Skin of body (tissue), 2 donors: ENCODE data around the gene ARHGAP5. TPM values are rescaled to one million over a fixed set of nuclear protein-coding genes. Genes with fewer than 3 reads are reported as not detected.

Experiments
- DNase-seq: peaks from one replicate; lab custom pipeline; 2025; lab: John Stamatoyannopoulos, UW
- total RNA-seq: library from RNA; depleted of rRNA; stranded (reverse); fragments of >200 nt; gene quantifications from one replicate; pipeline ENCODE4 v1.2.3, GENCODE V29; 2014

The ARHGAP5 gene, protein sequence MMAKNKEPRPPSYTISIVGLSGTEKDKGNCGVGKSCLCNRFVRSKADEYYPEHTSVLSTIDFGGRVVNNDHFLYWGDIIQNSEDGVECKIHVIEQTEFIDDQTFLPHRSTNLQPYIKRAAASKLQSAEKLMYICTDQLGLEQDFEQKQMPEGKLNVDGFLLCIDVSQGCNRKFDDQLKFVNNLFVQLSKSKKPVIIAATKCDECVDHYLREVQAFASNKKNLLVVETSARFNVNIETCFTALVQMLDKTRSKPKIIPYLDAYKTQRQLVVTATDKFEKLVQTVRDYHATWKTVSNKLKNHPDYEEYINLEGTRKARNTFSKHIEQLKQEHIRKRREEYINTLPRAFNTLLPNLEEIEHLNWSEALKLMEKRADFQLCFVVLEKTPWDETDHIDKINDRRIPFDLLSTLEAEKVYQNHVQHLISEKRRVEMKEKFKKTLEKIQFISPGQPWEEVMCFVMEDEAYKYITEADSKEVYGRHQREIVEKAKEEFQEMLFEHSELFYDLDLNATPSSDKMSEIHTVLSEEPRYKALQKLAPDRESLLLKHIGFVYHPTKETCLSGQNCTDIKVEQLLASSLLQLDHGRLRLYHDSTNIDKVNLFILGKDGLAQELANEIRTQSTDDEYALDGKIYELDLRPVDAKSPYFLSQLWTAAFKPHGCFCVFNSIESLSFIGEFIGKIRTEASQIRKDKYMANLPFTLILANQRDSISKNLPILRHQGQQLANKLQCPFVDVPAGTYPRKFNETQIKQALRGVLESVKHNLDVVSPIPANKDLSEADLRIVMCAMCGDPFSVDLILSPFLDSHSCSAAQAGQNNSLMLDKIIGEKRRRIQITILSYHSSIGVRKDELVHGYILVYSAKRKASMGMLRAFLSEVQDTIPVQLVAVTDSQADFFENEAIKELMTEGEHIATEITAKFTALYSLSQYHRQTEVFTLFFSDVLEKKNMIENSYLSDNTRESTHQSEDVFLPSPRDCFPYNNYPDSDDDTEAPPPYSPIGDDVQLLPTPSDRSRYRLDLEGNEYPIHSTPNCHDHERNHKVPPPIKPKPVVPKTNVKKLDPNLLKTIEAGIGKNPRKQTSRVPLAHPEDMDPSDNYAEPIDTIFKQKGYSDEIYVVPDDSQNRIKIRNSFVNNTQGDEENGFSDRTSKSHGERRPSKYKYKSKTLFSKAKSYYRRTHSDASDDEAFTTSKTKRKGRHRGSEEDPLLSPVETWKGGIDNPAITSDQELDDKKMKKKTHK (N-terminal part only)
- total RNA-seq: 133 TPM

- peak; percentile 53 for DNase-seq
Measured at GRCh38 chr14:32077081-32078022, at the start of gene ARHGAP5. TSS of gene ARHGAP5 (plus strand) at chr14:32077304. CDS start at chr14:32090670, 13,366 bp downstream.

DNA sequence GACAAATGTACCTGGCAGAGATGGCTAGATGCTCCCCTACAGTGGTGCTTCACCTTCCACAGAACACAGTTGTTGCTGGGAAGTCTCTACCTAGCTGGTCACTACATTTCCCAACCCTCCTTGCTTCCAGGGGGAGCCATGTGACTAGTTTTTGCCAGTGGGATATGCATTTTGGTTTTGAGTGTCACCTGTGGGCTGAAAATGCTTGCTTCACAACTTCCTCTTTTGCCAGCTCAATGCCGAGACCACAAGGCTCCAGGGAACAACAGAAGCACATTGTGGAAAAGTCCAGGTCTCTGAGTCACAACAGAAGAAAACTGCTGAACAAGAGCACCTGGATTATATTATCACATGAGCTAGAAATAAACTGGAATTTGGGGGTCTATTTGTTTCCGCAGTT lies 48.5 kb upstream of the ARHGAP5 start:
- DNase-seq: no peak

DNA sequence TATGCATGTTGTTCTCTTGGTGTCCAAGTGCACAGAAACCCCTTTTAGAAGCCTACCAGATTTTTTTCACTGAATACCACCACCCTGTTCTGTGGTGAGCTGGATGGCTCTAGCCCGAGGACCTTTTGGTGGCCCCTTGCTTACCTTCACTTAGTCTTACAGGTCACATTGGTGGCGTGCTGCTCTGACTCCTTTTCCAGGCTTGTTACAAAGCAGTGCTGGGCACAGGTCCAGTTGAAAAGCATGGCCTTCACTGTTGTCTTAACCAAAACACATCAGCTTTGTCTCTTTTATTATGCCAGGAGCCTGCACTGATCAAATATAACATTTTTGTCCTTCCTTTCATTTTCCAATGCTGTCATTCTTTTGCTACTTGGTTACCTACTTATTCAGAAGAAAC lies 43.6 kb upstream of the ARHGAP5 start:
- no peak for DNase-seq

DNA sequence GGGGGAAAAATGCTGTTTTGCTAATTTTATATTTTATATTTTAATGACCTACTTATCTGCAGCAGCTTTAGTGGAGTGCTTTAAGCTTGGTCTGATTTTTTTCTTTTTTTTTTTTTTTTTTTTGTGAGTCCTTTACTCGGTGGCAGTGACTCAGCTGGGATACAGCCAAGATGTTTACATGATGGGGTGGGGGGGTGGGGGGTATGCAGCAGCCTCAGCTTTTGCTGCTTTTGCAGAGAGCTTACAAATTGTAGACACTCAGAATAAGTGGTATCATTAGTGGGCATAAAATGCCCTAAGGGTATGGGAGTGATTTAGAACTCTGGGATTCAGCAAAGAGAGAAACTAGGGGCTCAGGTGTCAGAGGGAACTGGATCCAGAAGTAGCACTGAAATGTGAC lies 38.2 kb upstream of the ARHGAP5 start:
- no peak for DNase-seq

DNA sequence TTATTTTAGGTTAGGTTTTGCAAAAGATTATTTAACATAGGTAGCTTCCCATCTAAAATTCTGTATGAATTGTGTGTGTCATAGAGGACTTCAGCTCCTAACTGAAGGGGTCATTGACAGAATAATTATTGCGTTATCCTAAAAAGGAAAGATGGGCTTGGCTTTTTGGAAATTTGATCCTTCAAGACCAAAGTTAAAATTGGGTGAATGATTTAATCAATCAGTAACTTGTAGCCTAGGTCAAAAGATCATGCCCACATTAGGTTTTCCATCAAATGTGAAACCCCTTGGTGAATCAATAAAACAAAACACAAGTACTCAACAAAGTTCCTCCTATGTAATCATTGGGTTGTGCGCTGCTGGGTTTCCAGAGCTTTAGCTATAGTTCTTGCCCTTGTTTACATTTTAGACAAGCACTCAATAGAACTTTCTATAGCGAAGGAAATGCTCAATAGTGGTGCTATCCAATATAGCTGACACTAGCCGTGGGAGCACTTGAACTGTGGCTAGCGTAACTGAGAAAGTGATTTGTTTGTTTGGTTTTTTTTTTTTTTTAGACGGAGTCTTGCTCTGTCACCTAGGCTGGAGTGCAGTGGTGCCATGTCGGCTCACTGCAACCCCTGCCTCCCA lies 37.6 kb upstream of the ARHGAP5 start:
- DNase-seq: no peak

- DNase-seq: no peak
Measured at GRCh38 chr14:32043624-32044023, 33.5 kb upstream of the ARHGAP5 start.

DNA sequence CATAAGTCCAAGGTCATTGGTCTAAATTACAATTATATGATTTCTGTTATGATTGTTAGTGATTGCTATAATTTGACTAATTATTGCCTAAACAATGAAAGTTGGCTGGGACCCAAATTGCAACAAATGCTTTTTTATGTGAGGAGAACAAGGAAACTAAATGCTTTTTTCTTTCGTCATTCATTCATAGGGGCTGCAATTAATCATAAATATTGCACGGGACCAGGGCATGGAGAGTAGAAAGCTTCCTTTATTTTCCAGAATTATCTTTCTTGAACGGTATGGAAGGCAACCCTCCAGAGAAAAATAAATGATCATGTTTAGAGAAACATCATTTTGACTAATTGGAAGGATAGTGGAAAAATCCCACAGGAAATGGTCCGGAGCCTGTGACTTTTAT lies 32.6 kb upstream of the ARHGAP5 start:
- no peak for DNase-seq

- no peak for DNase-seq
Measured at GRCh38 chr14:32047791-32048190, 29.3 kb upstream of the ARHGAP5 start.

DNA sequence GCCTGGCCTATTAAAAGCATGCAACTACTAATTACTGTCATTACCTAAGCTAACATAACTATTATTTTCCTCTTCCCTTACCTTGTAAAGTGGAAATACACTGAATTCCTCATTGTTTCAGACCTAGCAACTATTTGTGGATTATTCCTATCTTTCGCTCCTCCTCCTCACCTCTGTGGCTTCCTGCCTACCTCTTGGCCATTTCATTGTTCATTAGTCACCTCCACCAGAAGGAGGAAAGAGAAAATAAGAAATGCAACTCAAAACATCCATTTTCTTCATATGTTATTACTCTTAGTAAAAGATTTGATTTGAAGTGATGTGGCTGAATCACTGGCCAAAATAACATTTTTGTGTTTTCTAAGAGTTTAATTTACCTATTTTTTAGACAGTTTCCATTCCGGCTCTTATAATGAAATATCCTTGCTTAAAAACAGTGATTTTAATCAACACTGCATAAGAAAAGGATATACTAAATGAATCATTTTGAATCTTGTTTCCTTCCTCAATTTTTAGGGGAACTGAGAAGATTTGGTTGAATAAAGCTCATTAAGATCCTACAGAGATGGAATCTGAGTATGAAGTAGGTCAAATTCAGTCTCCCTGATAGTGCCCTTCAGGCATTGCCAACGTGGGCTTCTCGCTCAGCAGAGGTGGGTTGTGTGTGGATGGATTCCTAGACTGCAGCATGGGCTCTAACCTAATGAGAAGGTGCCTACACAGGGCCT lies 27.6 kb upstream of the ARHGAP5 start:
- DNase-seq: no peak

DNA sequence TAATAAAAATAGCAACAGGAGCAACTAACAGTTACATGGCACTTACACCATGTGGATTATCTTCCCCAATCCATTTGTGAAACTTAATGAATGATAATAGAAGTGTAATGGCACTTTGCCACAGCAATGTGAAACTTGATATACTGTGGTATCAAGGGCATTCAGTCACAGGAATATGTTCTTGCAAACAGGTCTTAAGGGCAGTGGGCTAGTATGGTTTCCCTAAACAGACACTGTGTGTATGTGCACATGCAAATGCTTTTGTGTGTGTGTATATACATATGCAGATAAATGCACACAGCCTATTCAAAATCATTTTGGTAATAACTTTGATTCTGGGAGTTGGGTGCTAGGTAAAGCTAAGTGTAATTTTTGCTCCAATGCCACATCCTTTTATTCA lies 26.2 kb upstream of the ARHGAP5 start:
- no peak for DNase-seq

- no peak for DNase-seq
Measured at GRCh38 chr14:32054536-32054935, 22.6 kb upstream of the ARHGAP5 start.

- DNase-seq: no peak
Measured at GRCh38 chr14:32055175-32055574, 21.9 kb upstream of the ARHGAP5 start.

- DNase-seq: no peak
Measured at GRCh38 chr14:32059702-32060101, 17.4 kb upstream of the ARHGAP5 start.

DNA sequence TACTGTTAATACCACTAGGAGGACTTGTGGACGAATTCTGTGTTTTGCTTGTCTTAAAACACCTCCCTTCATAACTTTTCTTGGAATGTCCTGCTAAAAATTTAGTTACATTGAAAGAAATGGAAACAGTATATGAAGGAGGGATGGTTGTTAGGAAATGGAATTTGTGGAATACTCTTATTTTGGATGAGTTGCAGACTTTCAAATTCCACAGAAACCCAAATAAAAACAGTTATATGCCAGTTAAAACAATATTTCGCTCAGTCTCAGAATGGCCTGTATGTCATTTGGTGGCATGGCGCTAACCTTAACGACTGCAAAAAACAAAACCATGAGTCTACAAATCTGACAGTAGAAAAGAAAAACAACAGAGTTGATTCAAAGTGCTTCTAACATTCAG lies 12.2 kb upstream of the ARHGAP5 start:
- no peak for DNase-seq

GRCh38 chr14:32068708-32069107 lies 8.4 kb upstream of the ARHGAP5 start:
- DNase-seq: no peak

DNA sequence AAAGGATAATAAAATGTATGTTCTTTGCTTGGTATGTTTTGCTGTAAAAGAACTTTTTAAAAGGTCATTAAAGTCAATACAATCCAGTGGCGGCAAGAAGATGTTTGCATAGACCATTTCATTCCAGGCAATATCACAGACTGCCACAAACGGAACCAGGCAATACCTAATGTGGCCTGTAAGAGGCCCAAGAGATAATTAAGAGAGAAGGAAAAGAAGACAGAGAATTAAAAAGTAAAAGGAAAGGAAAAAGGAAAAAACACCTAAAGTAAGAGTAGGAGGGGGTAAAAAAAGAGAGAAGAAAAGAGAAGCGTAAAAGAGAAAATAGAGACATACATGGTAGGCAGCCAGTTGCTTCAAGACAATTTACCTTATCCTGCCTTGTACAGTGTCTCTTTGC lies 6.8 kb upstream of the ARHGAP5 start:
- DNase-seq: no peak

DNA sequence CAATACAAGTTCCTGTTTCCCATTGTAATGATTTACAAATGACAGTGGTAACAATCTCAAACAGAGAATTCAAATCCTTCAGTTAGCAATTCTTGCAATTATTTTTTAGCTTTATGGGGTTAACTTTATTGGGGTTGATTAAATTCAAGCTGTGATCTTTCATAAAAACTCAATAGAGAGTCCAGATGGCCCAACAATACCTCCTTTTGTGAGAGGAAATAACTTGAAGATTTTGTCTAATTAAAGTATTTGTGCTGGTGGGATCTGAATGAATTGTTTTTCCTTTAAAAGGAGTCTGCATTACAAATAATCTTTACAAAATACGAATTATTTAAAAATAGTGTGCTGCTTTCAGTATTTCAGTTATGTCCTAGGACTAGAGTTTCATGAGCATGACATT lies 4.4 kb upstream of the ARHGAP5 start:
- no peak for DNase-seq

- DNase-seq: peak; percentile 38
Measured at GRCh38 chr14:32073537-32074189, 3.4 kb upstream of the ARHGAP5 start.
